ELR (cell line): Measurements from ENCODE around the gene SFRP5.
A peak's percentile ranks its signal among the peaks of the same experiment; 100 is the strongest.

Experiments used
- DNase-seq: peaks from one replicate; pipeline ENCODE4 v3.0.0-alpha.2; 2015; ENCODE audit warnings: low read depth

The SFRP5 gene

GRCh38 chr10:97771913-97772823, at the start of gene SFRP5:
Gene SFRP5, minus strand, starts transcription at chr10:97771999. Its CDS starts 166 bp downstream, at chr10:97771833.
- no peak for DNase-seq

GRCh38 chr10:97820096-97820704, 48.4 kb upstream of the SFRP5 start:
- no peak for DNase-seq

- DNase-seq = no peak
Observed at GRCh38 chr10:97818572-97818971, 46.8 kb upstream of the SFRP5 start.

DNA sequence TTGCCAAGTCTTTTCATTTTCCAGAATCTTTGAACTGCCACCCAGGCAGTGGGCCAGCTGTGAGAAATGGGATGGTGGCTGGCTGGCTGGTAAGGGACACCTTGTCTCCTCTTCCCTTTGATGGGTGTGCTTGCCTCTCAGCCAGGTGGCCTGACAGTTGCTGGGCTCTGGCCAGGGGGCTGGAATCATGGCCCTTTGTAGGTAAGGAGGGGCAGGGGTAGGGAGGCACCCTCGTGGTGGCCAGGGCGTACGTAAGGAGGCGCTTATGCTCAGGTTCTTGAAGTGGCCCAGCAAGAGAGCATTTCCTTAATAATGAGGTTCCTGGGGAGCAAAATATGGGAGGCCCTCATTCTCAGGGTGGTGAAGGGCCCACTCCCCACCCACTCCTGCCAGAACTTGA, 44.8 kb upstream of the SFRP5 start:
- no peak for DNase-seq

DNA sequence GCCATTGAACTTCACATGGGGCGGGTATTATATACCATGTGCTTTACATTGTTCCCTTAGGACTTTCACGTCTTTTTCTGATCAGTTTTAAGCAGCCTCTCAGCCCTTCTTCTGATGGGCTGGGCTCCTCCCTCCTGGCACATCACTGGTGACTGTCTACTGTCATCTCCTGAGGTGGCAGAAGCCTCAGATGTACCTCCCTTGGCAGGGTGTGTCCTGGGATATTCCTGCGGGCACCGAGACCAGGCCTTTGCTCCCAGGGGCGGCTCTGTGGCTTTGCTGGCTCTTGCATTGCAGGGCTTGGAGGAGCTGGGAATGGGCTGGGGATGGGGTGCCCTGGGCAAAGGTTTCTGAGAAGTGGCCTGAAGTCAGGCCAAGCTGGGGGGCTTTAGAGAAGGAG, 43.2 kb upstream of the SFRP5 start:
- DNase-seq = no peak

GRCh38 chr10:97813311-97813710, 41.5 kb upstream of the SFRP5 start:
- DNase-seq = no peak

DNA sequence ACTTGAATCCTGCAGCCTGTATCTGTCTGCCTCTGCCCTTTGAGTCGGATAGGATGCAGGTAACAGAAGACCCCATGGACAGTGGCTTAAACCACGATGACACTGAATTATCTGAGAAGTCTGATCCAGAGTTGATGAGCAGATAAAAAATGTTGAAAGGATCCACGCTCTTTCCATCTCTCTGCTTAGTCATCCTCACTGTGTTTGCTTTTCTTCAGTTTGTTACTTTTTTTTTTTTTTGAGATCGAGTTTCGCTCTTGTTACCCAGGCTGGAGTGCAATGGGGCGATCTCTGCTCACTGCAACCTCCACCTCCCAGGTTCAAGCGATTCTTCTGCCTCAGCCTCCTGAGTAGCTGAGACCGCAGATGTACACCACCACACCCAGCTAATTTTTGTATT, 40.9 kb upstream of the SFRP5 start:
- DNase-seq = no peak

- DNase-seq = no peak
Observed at GRCh38 chr10:97811958-97812357, 40.2 kb upstream of the SFRP5 start.

- peak; percentile 67 for DNase-seq
Observed at GRCh38 chr10:97810446-97810845, 38.6 kb upstream of the SFRP5 start.

GRCh38 chr10:97805949-97806348, 34.1 kb upstream of the SFRP5 start:
- no peak for DNase-seq

- no peak for DNase-seq
Observed at GRCh38 chr10:97805096-97805884, 33.5 kb upstream of the SFRP5 start.

DNA sequence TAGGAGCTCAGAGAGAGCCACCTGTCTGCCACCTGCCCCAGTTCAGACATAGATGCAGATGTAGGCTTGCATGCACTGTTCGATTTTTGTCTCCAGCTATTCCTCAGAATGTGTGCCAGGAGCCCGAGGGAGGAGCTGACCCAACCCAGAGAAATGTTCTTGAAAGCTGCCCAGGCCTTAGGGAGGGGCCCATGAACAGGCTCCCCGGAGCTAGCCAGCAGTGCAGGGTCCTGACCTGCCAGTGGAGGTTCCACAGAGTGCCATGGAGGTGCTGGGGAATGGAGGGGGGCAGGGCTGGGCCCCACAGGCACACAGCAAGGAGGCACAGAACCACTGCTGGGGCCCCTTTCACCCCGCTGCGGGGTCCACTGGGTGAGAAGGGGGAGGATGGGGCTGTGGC, 29.6 kb upstream of the SFRP5 start:
- DNase-seq = no peak

GRCh38 chr10:97800474-97800873, 28.7 kb upstream of the SFRP5 start:
- DNase-seq = no peak

DNA sequence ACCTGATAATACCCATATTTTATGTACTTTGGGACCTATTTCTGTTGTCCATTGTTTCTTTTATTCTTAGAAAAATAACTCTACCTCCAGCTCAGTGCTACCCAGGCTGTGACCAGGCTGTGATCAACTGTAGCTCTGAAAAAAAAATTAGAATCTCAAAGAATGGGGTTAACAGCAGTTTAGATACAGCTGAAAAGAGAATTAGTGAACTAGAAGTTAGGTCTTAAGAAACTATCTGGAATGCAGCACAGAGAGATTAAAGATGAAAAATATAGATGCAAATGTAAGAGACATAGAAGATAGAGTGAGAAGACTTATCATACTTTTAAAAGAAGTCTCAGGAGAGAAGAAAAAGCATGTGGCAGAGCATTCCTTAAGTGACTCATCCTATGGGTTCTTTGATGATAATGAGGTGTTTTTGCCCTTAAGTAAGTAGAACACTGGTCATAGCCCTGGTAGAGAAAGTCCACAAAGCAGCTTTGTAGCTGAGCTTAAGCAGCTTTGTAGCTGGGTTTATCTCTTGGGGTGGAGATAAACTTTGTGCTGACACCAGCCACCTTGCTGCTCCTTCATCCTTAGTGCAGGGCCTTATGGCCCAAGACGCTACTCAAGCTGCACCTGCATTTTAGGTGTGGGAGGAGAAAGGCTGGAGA, 27.3 kb upstream of the SFRP5 start:
- DNase-seq = no peak

GRCh38 chr10:97796651-97797050, 24.9 kb upstream of the SFRP5 start:
- peak; percentile 22 for DNase-seq

- no peak for DNase-seq
Observed at GRCh38 chr10:97795886-97796285, 24.1 kb upstream of the SFRP5 start.

DNA sequence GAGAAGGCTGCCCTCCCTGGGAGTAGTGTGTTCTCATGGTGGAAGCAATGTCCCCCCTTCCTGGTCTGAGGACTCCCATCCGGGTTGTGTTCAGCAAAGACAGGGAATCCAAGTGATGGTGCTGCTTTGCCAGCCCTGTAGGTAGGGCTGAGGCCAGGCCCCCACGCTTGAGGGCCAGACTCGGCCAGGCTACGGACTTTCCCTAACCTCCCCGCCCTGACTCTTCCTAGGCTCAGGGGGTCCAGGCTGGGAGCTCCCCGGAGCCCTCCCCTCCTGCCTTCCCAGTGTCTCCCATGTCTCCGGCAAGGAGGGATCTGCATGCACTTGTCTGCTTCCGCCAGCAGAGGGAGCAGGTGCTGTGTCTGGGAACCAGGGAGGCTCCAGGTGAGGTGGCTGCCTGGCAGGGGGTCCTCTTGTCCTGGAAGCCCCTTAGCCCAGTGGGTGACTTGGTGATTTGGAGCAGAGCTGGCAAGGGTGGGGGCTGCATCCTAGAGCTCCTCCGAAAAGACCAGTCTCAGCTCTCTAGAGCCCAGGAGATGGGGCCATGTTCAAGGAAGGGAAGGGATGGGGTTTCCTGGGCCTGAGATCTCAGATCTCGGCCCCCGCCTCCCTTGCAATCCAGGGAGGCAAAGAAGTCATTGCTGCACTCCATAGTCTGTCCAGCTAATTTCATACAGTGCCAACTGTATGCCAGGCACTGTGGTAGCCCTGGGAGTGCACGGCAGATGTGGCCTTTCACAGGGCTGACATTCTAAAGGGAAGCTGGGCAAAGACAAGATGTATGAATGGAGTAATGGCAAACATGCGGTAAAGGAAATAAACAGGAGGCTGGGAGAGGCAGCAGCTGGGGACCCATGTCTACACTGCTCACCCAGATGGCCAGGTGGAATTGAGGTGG, 20.3 kb upstream of the SFRP5 start:
- peak; percentile 65 for DNase-seq

GRCh38 chr10:97789770-97790397, 18.1 kb upstream of the SFRP5 start:
- DNase-seq = no peak

- DNase-seq = peak; percentile 13
Observed at GRCh38 chr10:97788552-97789442, 17.0 kb upstream of the SFRP5 start.

DNA sequence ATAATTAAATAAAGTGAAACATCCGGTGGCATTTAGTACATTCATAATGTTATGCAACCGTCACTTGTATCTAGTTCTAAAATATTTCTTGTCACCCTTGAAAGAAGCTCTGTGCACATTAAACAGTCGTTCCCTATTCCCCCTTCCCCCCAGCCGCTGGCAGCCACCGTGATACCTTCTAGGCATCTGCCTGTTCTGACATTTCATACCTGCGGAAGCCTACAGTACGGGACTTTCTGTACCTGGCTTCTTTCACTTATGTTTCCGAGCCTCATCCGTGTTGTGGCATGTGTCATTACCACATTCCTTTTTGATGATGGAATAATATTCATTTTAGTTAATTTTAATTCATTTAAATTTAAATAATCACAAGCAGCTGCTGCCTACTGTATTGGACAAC, 13.9 kb upstream of the SFRP5 start:
- no peak for DNase-seq
